Nephron (organoid): ENCODE results near the gene OR5M10.
"Not testable (repeated sequence)": the region's sequence is repeated elsewhere in the genome, so short reads cannot be mapped to it uniquely, and the experiment has no call there.

Experiments
- H3K27ac Mint-ChIP-seq, 3 experiments: 2 replicates each; pipeline ENCODE4 v1.8.0; 2020; ENCODE audit warnings: mixed read lengths in 3 of 3, mild to moderate bottlenecking in 2 of 3, moderate library complexity in 1 of 3
- H3K27me3 Mint-ChIP-seq: 2 replicates; pipeline ENCODE4 v1.8.0; 2021; ENCODE audit warnings: low read depth, mild to moderate bottlenecking, moderate library complexity, mixed read lengths
- H3K36me3 Mint-ChIP-seq: 2 replicates; pipeline ENCODE4 v1.8.0; 2020; ENCODE audit warnings: low read depth, mixed read lengths
- H3K4me1 Mint-ChIP-seq: 2 replicates; pipeline ENCODE4 v1.8.0; 2020; ENCODE audit warnings: mixed read lengths
- H3K4me3 Mint-ChIP-seq, 3 experiments: 2 replicates each; pipeline ENCODE4 v1.8.0; 2020; ENCODE audit warnings: mild to moderate bottlenecking in 3 of 3, mixed read lengths in 3 of 3, moderate library complexity in 2 of 3
- H3K9me3 Mint-ChIP-seq: 2 replicates; pipeline ENCODE4 v1.8.0; 2020; ENCODE audit warnings: mixed read lengths
- CTCF ChIP-seq, 3 experiments: fragments of 200-600 bp; sonication (generic); IDR thresholded peaks; one replicate each; pipeline ENCODE4 v1.5.0; 2021; ENCODE audit warnings: antibody characterized with exemption in 3 of 3; ENCODE audit not compliant: unreplicated experiment in 3 of 3

OR5M10 gene

GRCh38 chr11:56577621-56578020 lies at the start of gene OR5M10:
OR5M10 (minus strand) TSS chr11:56577721; CDS start chr11:56577721, 0 bp downstream.
- Mint-ChIP-seq H3K4me3 (no peak within 1 kb of the TSS), H3K9me3 (no peaks in the 10 kb centered on the region), H3K27ac (no peak within 1 kb of the TSS), H3K36me3 (no peaks in the 10 kb centered on the region), H3K4me1 (no peaks in the 10 kb centered on the region), H3K27me3 (no peaks in the 10 kb centered on the region)
- TF ChIP-seq CTCF (IDR thresholded peaks at IDR 0.05; ENCODE audit: unreplicated experiment in 3 of 3) = no peak

GRCh38 chr11:56625946-56626345 lies 48.4 kb upstream of the OR5M10 start:
- TF ChIP-seq CTCF (IDR thresholded peaks at IDR 0.05; ENCODE audit: unreplicated experiment in 3 of 3) = no peak
- Mint-ChIP-seq H3K36me3 (no peaks in the 10 kb centered on the region), H3K27ac (no peak overlapping the region), H3K27me3 (peaks cover 4% of the 10 kb centered on the region), H3K9me3 (no peaks in the 10 kb centered on the region), H3K4me3 (no peak overlapping the region), H3K4me1 (peaks cover 3% of the 10 kb centered on the region)

DNA sequence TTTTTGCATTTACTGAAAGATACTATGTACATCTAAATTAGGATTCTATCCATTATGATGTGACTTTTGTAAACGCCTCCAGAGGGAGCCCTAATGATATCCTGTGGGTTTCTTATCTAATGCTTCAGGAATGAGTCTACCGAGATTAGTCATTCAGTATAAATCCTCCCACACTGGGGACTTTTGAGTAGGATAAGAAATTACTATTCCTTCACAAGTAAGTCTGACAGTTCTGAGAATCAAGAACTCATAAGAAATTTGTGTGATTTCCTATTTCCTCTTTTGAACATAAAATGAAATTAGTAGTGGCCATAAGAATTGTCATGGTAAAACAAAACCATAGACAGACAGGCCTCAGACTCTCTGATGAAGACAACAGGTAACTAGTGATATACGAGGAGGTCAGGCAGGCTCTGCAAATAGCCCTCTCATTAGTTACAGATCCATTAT lies 47.2 kb upstream of the OR5M10 start:
- Mint-ChIP-seq H3K9me3 (no peaks in the 10 kb centered on the region), H3K4me3 (no peak overlapping the region), H3K36me3 (no peaks in the 10 kb centered on the region), H3K27ac (peak overlapping the region in 1 of 3 experiments; percentile 62), H3K4me1 (peaks cover 3% of the 10 kb centered on the region), H3K27me3 (peaks cover 4% of the 10 kb centered on the region)
- TF ChIP-seq CTCF (IDR thresholded peaks at IDR 0.05; ENCODE audit: unreplicated experiment in 3 of 3) = peak; percentile 40 to 60 (median 42)

DNA sequence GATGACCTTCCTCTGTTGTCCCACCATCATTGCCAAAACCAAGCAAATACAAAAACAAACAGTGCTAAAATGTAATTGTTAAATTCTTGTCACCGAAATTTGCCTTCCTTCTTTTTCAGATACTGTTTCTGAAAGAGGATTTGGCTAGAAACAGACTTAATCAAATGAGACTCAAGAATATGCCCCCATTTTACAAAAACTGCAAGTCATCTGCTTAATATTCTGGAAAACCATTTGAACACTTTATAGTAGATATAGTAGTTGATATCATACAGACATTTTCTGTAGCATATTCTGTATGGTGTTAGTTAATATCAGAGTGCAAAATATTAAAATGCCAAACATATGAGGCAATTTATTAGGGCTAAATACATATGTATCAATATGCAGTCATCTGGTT lies 33.7 kb upstream of the OR5M10 start:
- H3K4me3 Mint-ChIP-seq = no peak overlapping the region
- TF ChIP-seq CTCF (IDR thresholded peaks at IDR 0.05; ENCODE audit: unreplicated experiment in 3 of 3) = no peak
- H3K4me1 Mint-ChIP-seq = no peaks in the 10 kb centered on the region
- no peaks in the 10 kb centered on the region for H3K9me3 Mint-ChIP-seq
- H3K36me3 Mint-ChIP-seq = no peaks in the 10 kb centered on the region
- no peaks in the 10 kb centered on the region for H3K27me3 Mint-ChIP-seq
- H3K27ac Mint-ChIP-seq = no peak overlapping the region

DNA sequence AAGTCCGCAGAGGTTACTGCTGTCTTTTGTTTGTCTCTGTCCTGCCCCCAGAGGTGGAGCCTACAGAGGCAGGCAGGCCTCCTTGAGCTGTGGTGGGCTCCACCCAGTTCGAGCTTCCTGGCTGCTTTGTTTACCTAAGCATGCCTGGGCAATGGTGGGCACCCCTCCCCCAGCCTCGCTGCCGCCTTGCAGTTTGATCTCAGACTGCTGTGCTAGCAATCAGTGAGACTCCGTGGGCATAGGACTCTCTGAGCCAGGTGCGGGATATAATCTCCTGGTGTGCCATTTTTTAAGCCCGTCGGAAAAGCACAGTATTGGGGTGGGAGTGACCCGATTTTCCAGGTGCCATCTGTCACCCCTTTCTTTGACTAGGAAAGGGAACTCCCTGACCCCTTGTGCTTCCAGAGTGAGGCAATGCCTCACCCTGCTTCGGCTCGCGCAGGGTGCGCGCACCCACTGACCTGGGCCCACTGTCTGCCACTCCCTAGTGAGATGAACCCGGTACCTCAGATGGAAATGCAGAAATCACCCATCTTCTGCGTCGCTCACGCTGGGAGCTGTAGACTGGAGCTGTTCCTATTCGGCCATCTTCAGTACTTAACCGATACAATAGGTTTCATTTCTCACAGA lies 14.7 kb upstream of the OR5M10 start:
- H3K27me3 Mint-ChIP-seq, H3K4me3 Mint-ChIP-seq, H3K36me3 Mint-ChIP-seq, H3K27ac Mint-ChIP-seq, H3K4me1 Mint-ChIP-seq: not testable (repeated sequence)
- peaks cover 15% of the 10 kb centered on the region for H3K9me3 Mint-ChIP-seq

- Mint-ChIP-seq H3K9me3 (peaks cover 2% of the 10 kb centered on the region), H3K4me1 (no peaks in the 10 kb centered on the region), H3K27ac (no peak overlapping the region), H3K36me3 (no peaks in the 10 kb centered on the region), H3K4me3 (no peak overlapping the region), H3K27me3 (no peaks in the 10 kb centered on the region)
- TF ChIP-seq CTCF (IDR thresholded peaks at IDR 0.05; ENCODE audit: unreplicated experiment in 3 of 3) = no peak
These were observed 18.9 kb downstream of the OR5M10 start for GRCh38 chr11:56558574-56558973.

- H3K27me3 Mint-ChIP-seq, H3K36me3 Mint-ChIP-seq, H3K9me3 Mint-ChIP-seq, H3K4me3 Mint-ChIP-seq, H3K27ac Mint-ChIP-seq, H3K4me1 Mint-ChIP-seq: not testable (repeated sequence)
These were observed 22.8 kb downstream of the OR5M10 start for GRCh38 chr11:56554691-56555090.
